GM23338 (cell line): ENCODE data around the gene USP20. TPM values are rescaled to one million over a fixed set of nuclear protein-coding genes. Genes with fewer than 3 reads are reported as not detected.

Experiments used
- ATAC-seq: fragments of 200-7000 bp; cut with Tn5 transposase; 3 replicates; pipeline ENCODE4 v1.9.1; 2020
- DNase-seq: peaks from one replicate; pipeline ENCODE4 v3.0.0-alpha.2; 2015; ENCODE audit warnings: low spot score
- H2AFZ ChIP-seq: fragments of 200-600 bp; sonication (generic); 2 replicates; pipeline ENCODE4 v1.8.0; 2016; ENCODE audit warnings: antibody characterized with exemption, mild to moderate bottlenecking, moderate library complexity
- H3F3A ChIP-seq: fragments of 200-600 bp; sonication (generic); replicated peaks from 2 replicates; pipeline ENCODE4 v1.8.0; 2017; ENCODE audit warnings: antibody characterized with exemption, mixed run types, low read depth
- H3K27ac ChIP-seq: fragments of 200-600 bp; sonication (generic); 2 replicates; pipeline ENCODE4 v1.6.1; 2016; ENCODE audit warnings: low read depth
- H3K27me3 ChIP-seq: fragments of 200-600 bp; sonication (generic); 2 replicates; pipeline ENCODE4 v1.8.0; 2016; ENCODE audit warnings: mild to moderate bottlenecking, mixed run types, moderate library complexity; ENCODE audit not compliant: insufficient read depth
- H3K36me3 ChIP-seq: fragments of 200-600 bp; sonication (generic); 2 replicates; pipeline ENCODE4 v1.8.0; 2016; ENCODE audit warnings: mild to moderate bottlenecking; ENCODE audit not compliant: insufficient read depth
- H3K4me1 ChIP-seq: fragments of 200-600 bp; sonication (generic); 2 replicates; pipeline ENCODE4 v1.8.0; 2016; ENCODE audit warnings: mild to moderate bottlenecking, moderate library complexity; ENCODE audit not compliant: insufficient read depth
- H3K4me2 ChIP-seq: fragments of 200-600 bp; sonication (generic); 2 replicates; pipeline ENCODE4 v1.7.1; 2017; ENCODE audit warnings: mixed run types
- H3K4me3 ChIP-seq: fragments of 200-600 bp; sonication (generic); 2 replicates; pipeline ENCODE4 v1.6.1; 2016; ENCODE audit warnings: mixed run types
- H3K79me2 ChIP-seq: fragments of 200-600 bp; sonication (generic); replicated peaks from 2 replicates; pipeline ENCODE4 v1.8.0; 2017; ENCODE audit warnings: mild to moderate bottlenecking; ENCODE audit not compliant: insufficient read depth
- H3K9me2 ChIP-seq: fragments of 200-600 bp; sonication (generic); 2 replicates; pipeline ENCODE4 v1.8.0; 2017; ENCODE audit not compliant: insufficient read depth
- H4K20me1 ChIP-seq: fragments of 200-600 bp; sonication (generic); replicated peaks from 2 replicates; pipeline ENCODE4 v1.8.0; 2017; ENCODE audit warnings: mild to moderate bottlenecking; ENCODE audit not compliant: insufficient read depth
- H3K27ac Mint-ChIP-seq: 2 replicates; pipeline ENCODE4 v1.8.0; 2020; ENCODE audit warnings: inconsistent platforms, mild to moderate bottlenecking, moderate library complexity, mixed read lengths
- H3K27me3 Mint-ChIP-seq: 3 replicates; pipeline ENCODE4 v1.8.0; 2022; ENCODE audit warnings: low read depth, mild to moderate bottlenecking, moderate library complexity, mixed read lengths, inconsistent platforms; ENCODE audit not compliant: insufficient read depth, poor library complexity
- H3K36me3 Mint-ChIP-seq: 3 replicates; pipeline ENCODE4 v1.8.0; 2021; ENCODE audit warnings: low read depth, mild to moderate bottlenecking, inconsistent platforms, moderate library complexity, mixed read lengths
- H3K4me1 Mint-ChIP-seq: 3 replicates; pipeline ENCODE4 v1.8.0; 2020; ENCODE audit warnings: mild to moderate bottlenecking, inconsistent platforms, mixed read lengths
- H3K4me3 Mint-ChIP-seq: 3 replicates; pipeline ENCODE4 v1.8.0; 2021; ENCODE audit warnings: moderate library complexity, mild to moderate bottlenecking, inconsistent platforms, mixed read lengths
- H3K9me3 Mint-ChIP-seq: 3 replicates; pipeline ENCODE4 v1.8.0; 2020; ENCODE audit warnings: moderate library complexity, mild to moderate bottlenecking, inconsistent platforms, mixed read lengths
- CREB1 ChIP-seq: fragments of 250-450 bp; sonication (Bioruptor Pico); IDR thresholded peaks from 2 replicates; pipeline ENCODE4 v1.5.0; 2020; ENCODE audit warnings: low read depth, mild to moderate bottlenecking, moderate library complexity
- EZH2phosphoT487 ChIP-seq: fragments of 200-600 bp; sonication (generic); IDR thresholded peaks from one replicate; pipeline ENCODE4 v1.8.1; 2018; ENCODE audit warnings: antibody characterized with exemption; ENCODE audit not compliant: unreplicated experiment
- NANOG ChIP-seq: IDR thresholded peaks from 2 replicates; pipeline ENCODE4 v1.6.1; 2016; ENCODE audit warnings: antibody characterized with exemption, borderline replicate concordance
- POLR2AphosphoS5 ChIP-seq: IDR thresholded peaks from 2 replicates; pipeline ENCODE4 v1.6.1; 2016; ENCODE audit warnings: antibody characterized with exemption, low read depth
- polyA plus RNA-seq: library from polyadenylated mRNA; unstranded; fragments of >200 nt; fragmentation: Nextera tagmentation; extraction: Ambion mirVana; gene quantifications from 2 replicates; pipeline ENCODE4 v1.2.1, GENCODE V29; 2016
- total RNA-seq: library from RNA; depleted of rRNA; stranded (reverse); fragments of >200 nt; shearing (Covaris generic); gene quantifications from 2 replicates; pipeline ENCODE4 v1.2.3, GENCODE V29; 2014
- TF ChIP-seq, protein P1 (sequence below): IDR thresholded peaks from 2 replicates; pipeline ENCODE4 v1.6.1; 2016; ENCODE audit warnings: antibody characterized with exemption
- TF ChIP-seq, protein P2 (sequence below), 2 experiments: fragments of 200-600 bp in 1 of 2; sonication (generic) in 1 of 2; conservative IDR thresholded peaks; 2 replicates each; pipeline versions ENCODE4 v1.5.1 to v1.6.1; 2016 to 2017; ENCODE audit warnings: antibody characterized with exemption in 2 of 2, low read depth in 2 of 2, mild to moderate bottlenecking in 2 of 2, moderate library complexity in 1 of 2
- TF ChIP-seq, protein P3 (sequence below): fragments of 250-450 bp; sonication (Bioruptor Pico); IDR thresholded peaks from 2 replicates; pipeline ENCODE4 v1.5.0; 2020; ENCODE audit warnings: mild to moderate bottlenecking, moderate library complexity

USP20 gene
- total and polyA plus RNA-seq, 2 experiments from 2014 or later: 10.4 to 13.0 TPM

DNA sequence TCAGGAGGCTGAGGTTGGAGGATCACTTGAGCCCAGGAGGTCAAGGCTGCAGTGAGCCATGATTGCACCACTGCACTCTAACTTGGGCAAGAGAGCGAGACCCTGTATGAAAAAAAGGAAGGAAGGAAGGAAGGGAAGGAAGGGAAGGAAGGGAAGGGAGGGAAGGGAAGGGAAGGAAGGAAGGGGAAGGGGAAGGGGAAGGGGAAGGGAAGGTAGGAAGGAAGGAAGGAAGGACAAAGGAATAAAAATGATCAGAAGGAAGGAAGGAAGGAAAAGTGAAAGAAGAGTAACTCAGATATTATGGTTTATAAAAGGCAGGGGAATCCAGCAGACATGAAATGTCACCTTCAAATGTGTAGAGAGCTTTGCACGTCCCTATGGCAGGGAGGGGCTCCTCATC lies 64.4 kb downstream of the USP20 start:
- no peaks in the 10 kb centered on the region for H3K9me3 Mint-ChIP-seq
- ATAC-seq (no peak), DNase-seq (no peak)
- no peaks in the 10 kb centered on the region for H3K4me1 ChIP-seq
- H3K4me3 ChIP-seq: no peak overlapping the region
- no peaks in the 10 kb centered on the region for H4K20me1 ChIP-seq
- no peaks in the 10 kb centered on the region for H3F3A ChIP-seq
- no peak overlapping the region for H3K27ac ChIP-seq
- H3K36me3 ChIP-seq: peaks cover 4% of the 10 kb centered on the region
- TF ChIP-seq, protein P1, sequence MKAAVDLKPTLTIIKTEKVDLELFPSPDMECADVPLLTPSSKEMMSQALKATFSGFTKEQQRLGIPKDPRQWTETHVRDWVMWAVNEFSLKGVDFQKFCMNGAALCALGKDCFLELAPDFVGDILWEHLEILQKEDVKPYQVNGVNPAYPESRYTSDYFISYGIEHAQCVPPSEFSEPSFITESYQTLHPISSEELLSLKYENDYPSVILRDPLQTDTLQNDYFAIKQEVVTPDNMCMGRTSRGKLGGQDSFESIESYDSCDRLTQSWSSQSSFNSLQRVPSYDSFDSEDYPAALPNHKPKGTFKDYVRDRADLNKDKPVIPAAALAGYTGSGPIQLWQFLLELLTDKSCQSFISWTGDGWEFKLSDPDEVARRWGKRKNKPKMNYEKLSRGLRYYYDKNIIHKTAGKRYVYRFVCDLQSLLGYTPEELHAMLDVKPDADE: no peak
- no peak for TF ChIP-seq POLR2AphosphoS5
- TF ChIP-seq, protein P2, sequence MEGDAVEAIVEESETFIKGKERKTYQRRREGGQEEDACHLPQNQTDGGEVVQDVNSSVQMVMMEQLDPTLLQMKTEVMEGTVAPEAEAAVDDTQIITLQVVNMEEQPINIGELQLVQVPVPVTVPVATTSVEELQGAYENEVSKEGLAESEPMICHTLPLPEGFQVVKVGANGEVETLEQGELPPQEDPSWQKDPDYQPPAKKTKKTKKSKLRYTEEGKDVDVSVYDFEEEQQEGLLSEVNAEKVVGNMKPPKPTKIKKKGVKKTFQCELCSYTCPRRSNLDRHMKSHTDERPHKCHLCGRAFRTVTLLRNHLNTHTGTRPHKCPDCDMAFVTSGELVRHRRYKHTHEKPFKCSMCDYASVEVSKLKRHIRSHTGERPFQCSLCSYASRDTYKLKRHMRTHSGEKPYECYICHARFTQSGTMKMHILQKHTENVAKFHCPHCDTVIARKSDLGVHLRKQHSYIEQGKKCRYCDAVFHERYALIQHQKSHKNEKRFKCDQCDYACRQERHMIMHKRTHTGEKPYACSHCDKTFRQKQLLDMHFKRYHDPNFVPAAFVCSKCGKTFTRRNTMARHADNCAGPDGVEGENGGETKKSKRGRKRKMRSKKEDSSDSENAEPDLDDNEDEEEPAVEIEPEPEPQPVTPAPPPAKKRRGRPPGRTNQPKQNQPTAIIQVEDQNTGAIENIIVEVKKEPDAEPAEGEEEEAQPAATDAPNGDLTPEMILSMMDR (conservative IDR thresholded peaks at IDR 0.05; ENCODE audit: low read depth in 2 of 2): no peak
- TF ChIP-seq, protein P3, sequence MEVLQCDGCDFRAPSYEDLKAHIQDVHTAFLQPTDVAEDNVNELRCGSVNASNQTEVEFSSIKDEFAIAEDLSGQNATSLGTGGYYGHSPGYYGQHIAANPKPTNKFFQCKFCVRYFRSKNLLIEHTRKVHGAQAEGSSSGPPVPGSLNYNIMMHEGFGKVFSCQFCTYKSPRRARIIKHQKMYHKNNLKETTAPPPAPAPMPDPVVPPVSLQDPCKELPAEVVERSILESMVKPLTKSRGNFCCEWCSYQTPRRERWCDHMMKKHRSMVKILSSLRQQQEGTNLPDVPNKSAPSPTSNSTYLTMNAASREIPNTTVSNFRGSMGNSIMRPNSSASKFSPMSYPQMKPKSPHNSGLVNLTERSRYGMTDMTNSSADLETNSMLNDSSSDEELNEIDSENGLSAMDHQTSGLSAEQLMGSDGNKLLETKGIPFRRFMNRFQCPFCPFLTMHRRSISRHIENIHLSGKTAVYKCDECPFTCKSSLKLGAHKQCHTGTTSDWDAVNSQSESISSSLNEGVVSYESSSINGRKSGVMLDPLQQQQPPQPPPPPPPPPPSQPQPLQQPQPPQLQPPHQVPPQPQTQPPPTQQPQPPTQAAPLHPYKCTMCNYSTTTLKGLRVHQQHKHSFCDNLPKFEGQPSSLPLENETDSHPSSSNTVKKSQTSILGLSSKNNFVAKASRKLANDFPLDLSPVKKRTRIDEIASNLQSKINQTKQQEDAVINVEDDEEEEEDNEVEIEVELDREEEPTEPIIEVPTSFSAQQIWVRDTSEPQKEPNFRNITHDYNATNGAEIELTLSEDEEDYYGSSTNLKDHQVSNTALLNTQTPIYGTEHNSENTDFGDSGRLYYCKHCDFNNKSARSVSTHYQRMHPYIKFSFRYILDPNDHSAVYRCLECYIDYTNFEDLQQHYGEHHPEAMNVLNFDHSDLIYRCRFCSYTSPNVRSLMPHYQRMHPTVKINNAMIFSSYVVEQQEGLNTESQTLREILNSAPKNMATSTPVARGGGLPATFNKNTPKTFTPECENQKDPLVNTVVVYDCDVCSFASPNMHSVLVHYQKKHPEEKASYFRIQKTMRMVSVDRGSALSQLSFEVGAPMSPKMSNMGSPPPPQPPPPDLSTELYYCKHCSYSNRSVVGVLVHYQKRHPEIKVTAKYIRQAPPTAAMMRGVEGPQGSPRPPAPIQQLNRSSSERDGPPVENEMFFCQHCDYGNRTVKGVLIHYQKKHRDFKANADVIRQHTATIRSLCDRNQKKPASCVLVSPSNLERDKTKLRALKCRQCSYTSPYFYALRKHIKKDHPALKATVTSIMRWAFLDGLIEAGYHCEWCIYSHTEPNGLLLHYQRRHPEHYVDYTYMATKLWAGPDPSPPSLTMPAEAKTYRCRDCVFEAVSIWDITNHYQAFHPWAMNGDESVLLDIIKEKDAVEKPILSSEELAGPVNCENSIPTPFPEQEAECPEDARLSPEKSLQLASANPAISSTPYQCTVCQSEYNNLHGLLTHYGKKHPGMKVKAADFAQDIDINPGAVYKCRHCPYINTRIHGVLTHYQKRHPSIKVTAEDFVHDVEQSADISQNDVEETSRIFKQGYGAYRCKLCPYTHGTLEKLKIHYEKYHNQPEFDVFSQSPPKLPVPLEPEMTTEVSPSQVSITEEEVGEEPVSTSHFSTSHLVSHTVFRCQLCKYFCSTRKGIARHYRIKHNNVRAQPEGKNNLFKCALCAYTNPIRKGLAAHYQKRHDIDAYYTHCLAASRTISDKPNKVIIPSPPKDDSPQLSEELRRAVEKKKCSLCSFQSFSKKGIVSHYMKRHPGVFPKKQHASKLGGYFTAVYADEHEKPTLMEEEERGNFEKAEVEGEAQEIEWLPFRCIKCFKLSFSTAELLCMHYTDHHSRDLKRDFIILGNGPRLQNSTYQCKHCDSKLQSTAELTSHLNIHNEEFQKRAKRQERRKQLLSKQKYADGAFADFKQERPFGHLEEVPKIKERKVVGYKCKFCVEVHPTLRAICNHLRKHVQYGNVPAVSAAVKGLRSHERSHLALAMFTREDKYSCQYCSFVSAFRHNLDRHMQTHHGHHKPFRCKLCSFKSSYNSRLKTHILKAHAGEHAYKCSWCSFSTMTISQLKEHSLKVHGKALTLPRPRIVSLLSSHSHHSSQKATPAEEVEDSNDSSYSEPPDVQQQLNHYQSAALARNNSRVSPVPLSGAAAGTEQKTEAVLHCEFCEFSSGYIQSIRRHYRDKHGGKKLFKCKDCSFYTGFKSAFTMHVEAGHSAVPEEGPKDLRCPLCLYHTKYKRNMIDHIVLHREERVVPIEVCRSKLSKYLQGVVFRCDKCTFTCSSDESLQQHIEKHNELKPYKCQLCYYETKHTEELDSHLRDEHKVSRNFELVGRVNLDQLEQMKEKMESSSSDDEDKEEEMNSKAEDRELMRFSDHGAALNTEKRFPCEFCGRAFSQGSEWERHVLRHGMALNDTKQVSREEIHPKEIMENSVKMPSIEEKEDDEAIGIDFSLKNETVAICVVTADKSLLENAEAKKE (CRISPR knock-in tag): no peak
- no peak for TF ChIP-seq EZH2phosphoT487
- TF ChIP-seq NANOG: no peak
- TF ChIP-seq CREB1 (CRISPR knock-in tag): no peak
- H3K9me2 ChIP-seq: no peaks in the 10 kb centered on the region
- H3K36me3 Mint-ChIP-seq: peaks cover 40% of the 10 kb centered on the region
- H3K4me1 Mint-ChIP-seq: peaks cover 2% of the 10 kb centered on the region; the same call in 2 of the 3 replicates
- H3K27me3 ChIP-seq: no peaks in the 10 kb centered on the region
- H2AFZ ChIP-seq: no peak overlapping the region
- no peaks in the 10 kb centered on the region for H3K79me2 ChIP-seq
- no peak overlapping the region for H3K4me2 ChIP-seq
- no peak overlapping the region for H3K4me3 Mint-ChIP-seq
- peaks cover 13% of the 10 kb centered on the region for H3K27me3 Mint-ChIP-seq
- H3K27ac Mint-ChIP-seq: no peak overlapping the region
